ENCODE measurements around the gene DIS3.
A peak's percentile ranks its signal among the peaks of the same experiment; 100 is the strongest.
"Not testable (repeated sequence)": the region's sequence is repeated elsewhere in the genome, so short reads cannot be mapped to it uniquely, and the experiment has no call there.

The DIS3 gene

GRCh38 chr13:72726726-72727416 is 54.8 kb downstream of the DIS3 start:
- no peak for TF ChIP-seq CTCF (conservative IDR thresholded peaks at IDR 0.05; ENCODE audit: low read depth)
- ChIA-PET POLR2A (ENCODE audit: low non-redundant PET) (no interaction called here), CTCF (interaction anchor here (0.5 kb wide), 1 partner anchor 9 kb away, joined by 3 read pairs; no protein-coding TSS in a partner anchor)
- DNase-seq (ENCODE audit: low spot score): peak; percentile 39
- peak overlapping the region; percentile 81 for H3K27ac ChIP-seq

- DNase-seq (ENCODE audit: low spot score); H3K27ac ChIP-seq; POLR2A ChIA-PET (ENCODE audit: low non-redundant PET): not testable (repeated sequence)
- CTCF ChIA-PET: interaction anchor here (0.5 kb wide), 1 partner anchor 10 kb away, joined by 3 read pairs; no protein-coding TSS in a partner anchor
Measured at GRCh38 chr13:72726185-72726584, 55.5 kb downstream of the DIS3 start.

- POLR2A ChIA-PET (ENCODE audit: low non-redundant PET): no interaction called here
- no peak for DNase-seq (ENCODE audit: low spot score)
- CTCF ChIA-PET: no interaction called here
- H3K27ac ChIP-seq: no peak overlapping the region
- TF ChIP-seq CTCF (conservative IDR thresholded peaks at IDR 0.05; ENCODE audit: low read depth): no peak
Measured at GRCh38 chr13:72716776-72717175, 64.9 kb downstream of the DIS3 start.

Data from RWPE1 (cell line).